Trophoblast cell (in vitro differentiated cells and primary cell): Measurements from ENCODE around the gene GRIK4.

Experiments
- DNase-seq, 2 donors: peaks; one replicate each; pipeline ENCODE4 v3.0.0-alpha.2; 2016
- H2AFZ ChIP-seq: 2 replicates; pipeline ENCODE4 v1.6.1; 2013; ENCODE audit warnings: low read length, moderate library complexity, mild to moderate bottlenecking; ENCODE audit not compliant: insufficient read depth, poor library complexity
- H2AK5ac ChIP-seq: 2 replicates; pipeline ENCODE4 v1.6.1; 2013; ENCODE audit warnings: mild to moderate bottlenecking, low read length
- H2BK120ac ChIP-seq: 2 replicates; pipeline ENCODE4 v1.6.1; 2013; ENCODE audit warnings: low read length, mild to moderate bottlenecking, moderate library complexity; ENCODE audit not compliant: insufficient read depth, poor library complexity
- H2BK12ac ChIP-seq: 2 replicates; pipeline ENCODE4 v1.6.1; 2013; ENCODE audit warnings: mild to moderate bottlenecking, low read length, moderate library complexity
- H2BK5ac ChIP-seq: 2 replicates; pipeline ENCODE4 v1.6.1; 2013; ENCODE audit warnings: low read length, low read depth, moderate library complexity, mild to moderate bottlenecking; ENCODE audit not compliant: poor library complexity
- H3K14ac ChIP-seq: 2 replicates; pipeline ENCODE4 v1.6.1; 2013; ENCODE audit warnings: mild to moderate bottlenecking, low read length
- H3K18ac ChIP-seq: 2 replicates; pipeline ENCODE4 v1.6.1; 2013; ENCODE audit warnings: mild to moderate bottlenecking, low read length
- H3K23ac ChIP-seq: 2 replicates; pipeline ENCODE4 v1.6.1; 2013; ENCODE audit warnings: low read length
- H3K27ac ChIP-seq: 2 replicates; pipeline ENCODE4 v1.5.1; 2013; ENCODE audit warnings: low read depth, mild to moderate bottlenecking, inconsistent platforms, low read length, moderate library complexity
- H3K27me3 ChIP-seq: 2 replicates; pipeline ENCODE4 v1.6.1; 2013; ENCODE audit warnings: inconsistent platforms, mild to moderate bottlenecking, low read length, moderate library complexity; ENCODE audit not compliant: insufficient read depth
- H3K36me3 ChIP-seq, 2 experiments: 1 replicate in 1 of 2; 2 replicates in 1 of 2; pipeline ENCODE4 v1.6.1; 2013; ENCODE audit warnings: low read length in 2 of 2, mild to moderate bottlenecking in 2 of 2, moderate library complexity in 1 of 2; ENCODE audit not compliant: insufficient read depth in 2 of 2, control insufficient read depth in 1 of 2
- H3K4ac ChIP-seq: 2 replicates; pipeline ENCODE4 v1.6.1; 2013; ENCODE audit warnings: low read depth, mild to moderate bottlenecking, low read length, moderate library complexity
- H3K4me1 ChIP-seq, 2 experiments: 1 replicate in 1 of 2; 2 replicates in 1 of 2; pipeline ENCODE4 v1.6.1; 2013; ENCODE audit warnings: low read length in 2 of 2, mild to moderate bottlenecking in 2 of 2, moderate library complexity in 1 of 2; ENCODE audit not compliant: insufficient read depth in 2 of 2, control insufficient read depth in 1 of 2
- H3K4me2 ChIP-seq: 2 replicates; pipeline ENCODE4 v1.6.1; 2013; ENCODE audit warnings: inconsistent platforms, mild to moderate bottlenecking, low read length, moderate library complexity
- H3K4me3 ChIP-seq: 2 replicates; pipeline ENCODE4 v1.5.1; 2013; ENCODE audit warnings: mild to moderate bottlenecking, low read depth, low read length, inconsistent platforms
- H3K79me1 ChIP-seq: one replicate; pipeline ENCODE4 v1.6.1; 2013; ENCODE audit warnings: low read length
- H3K79me2 ChIP-seq: 2 replicates; pipeline ENCODE4 v1.6.1; 2013; ENCODE audit warnings: low read length, mild to moderate bottlenecking; ENCODE audit not compliant: control insufficient read depth, insufficient read depth, poor library complexity
- H3K9ac ChIP-seq: 2 replicates; pipeline ENCODE4 v1.6.1; 2013; ENCODE audit warnings: mild to moderate bottlenecking, low read length
- H3K9me3 ChIP-seq: 2 replicates; pipeline ENCODE4 v1.6.1; 2013; ENCODE audit warnings: low read depth, mild to moderate bottlenecking, control low read depth, inconsistent platforms, low read length; ENCODE audit not compliant: insufficient read depth
- H4K12ac ChIP-seq: 2 replicates; pipeline ENCODE4 v1.6.1; 2013; ENCODE audit warnings: low read depth, mild to moderate bottlenecking, low read length, moderate library complexity
- H4K8ac ChIP-seq: 2 replicates; pipeline ENCODE4 v1.6.1; 2013; ENCODE audit warnings: low read depth, mild to moderate bottlenecking, low read length, moderate library complexity
- H4K91ac ChIP-seq: one replicate; pipeline ENCODE4 v1.6.1; 2013; ENCODE audit warnings: low read depth, mild to moderate bottlenecking, low read length, moderate library complexity
- WGBS: extraction: QIAGEN DNeasy Blood & Tissue Kit; methylation state at CpG from one replicate; pipeline ENCODE4 v1.1.7; 2013; ENCODE audit warnings: missing lambda C conversion rate; ENCODE audit not compliant: insufficient read length, insufficient coverage; ENCODE audit errors: extremely low coverage; 5-methylcytosine and 5-hydroxymethylcytosine counted together

Gene GRIK4

DNA sequence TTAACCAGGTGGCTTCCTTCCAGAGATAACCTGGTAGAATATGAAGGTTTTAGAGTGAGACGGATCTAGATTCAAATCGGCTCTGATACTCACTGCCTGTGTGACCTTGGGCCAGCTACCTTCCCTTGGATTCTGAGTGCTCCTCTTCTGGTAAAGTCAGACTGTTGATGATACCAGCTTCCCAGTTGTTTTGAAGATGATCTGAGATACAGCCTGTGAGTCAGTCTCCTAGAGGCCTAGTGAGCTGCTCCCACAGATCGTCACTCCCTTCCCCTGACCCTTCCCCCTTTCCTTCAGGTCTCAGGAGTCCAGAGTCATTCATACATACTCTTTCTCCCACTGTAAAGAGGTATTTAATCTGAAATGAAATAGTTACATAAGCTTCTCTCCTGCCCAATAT, 207.8 kb downstream of the GRIK4 start:
- H4K8ac ChIP-seq = no peak overlapping the region
- WGBS = no CpG with 5 or more reads among the region's 3 CpGs
- H3K23ac ChIP-seq = no peak overlapping the region

GRCh38 chr11:120720760-120721159, 209.2 kb downstream of the GRIK4 start:
- Histone ChIP-seq H3K27me3 (no peaks in the 10 kb centered on the region), H2AK5ac (no peak overlapping the region), H3K9me3 (no peaks in the 10 kb centered on the region), H3K79me2 (no peaks in the 10 kb centered on the region), H3K4ac (no peak overlapping the region), H4K12ac (no peak overlapping the region), H2BK5ac (no peak overlapping the region), H3K9ac (no peak overlapping the region), H4K8ac (no peak overlapping the region), H3K79me1 (no peaks in the 10 kb centered on the region), H3K27ac (no peak overlapping the region), H3K23ac (no peak overlapping the region), H3K14ac (no peak overlapping the region), H2BK12ac (no peak overlapping the region), H4K91ac (no peak overlapping the region), H3K36me3 (no peaks in the 10 kb centered on the region), H2BK120ac (no peak overlapping the region), H3K4me1 (no peaks in the 10 kb centered on the region), H3K4me3 (no peak overlapping the region), H3K4me2 (no peak overlapping the region), H3K18ac (no peak overlapping the region), H2AFZ (no peak overlapping the region)
- WGBS = no CpG with 5 or more reads among the region's 1 CpG
- no peak for DNase-seq

More for the DNA sequence above, 207.8 kb downstream of the GRIK4 start:
- no peak overlapping the region for H2AK5ac ChIP-seq
- no peak overlapping the region for H2BK12ac ChIP-seq
- no peak overlapping the region for H4K91ac ChIP-seq
- no peak overlapping the region for H4K12ac ChIP-seq
- H3K4ac ChIP-seq = no peak overlapping the region
- H3K27ac ChIP-seq = no peak overlapping the region
- no peaks in the 10 kb centered on the region for H3K9me3 ChIP-seq
- H3K27me3 ChIP-seq = no peaks in the 10 kb centered on the region
- H3K9ac ChIP-seq = no peak overlapping the region
- no peaks in the 10 kb centered on the region for H3K4me1 ChIP-seq
- H3K18ac ChIP-seq = no peak overlapping the region
- H3K79me1 ChIP-seq = no peaks in the 10 kb centered on the region
- H2AFZ ChIP-seq = no peak overlapping the region
- H3K4me3 ChIP-seq = no peak overlapping the region
- H3K79me2 ChIP-seq = no peaks in the 10 kb centered on the region
- H3K36me3 ChIP-seq = no peaks in the 10 kb centered on the region
- no peak overlapping the region for H2BK5ac ChIP-seq
- DNase-seq = no peak
- H2BK120ac ChIP-seq = no peak overlapping the region
- H3K14ac ChIP-seq = no peak overlapping the region
- no peak overlapping the region for H3K4me2 ChIP-seq

- Histone ChIP-seq H3K27ac (no peak overlapping the region), H3K9me3 (peaks cover 2% of the 10 kb centered on the region), H3K4me3 (no peak overlapping the region), H3K79me2 (no peaks in the 10 kb centered on the region), H2BK5ac (no peak overlapping the region), H3K4me2 (no peak overlapping the region), H3K9ac (no peak overlapping the region), H2AFZ (no peak overlapping the region), H4K8ac (no peak overlapping the region), H3K36me3 (no peaks in the 10 kb centered on the region), H3K4me1 (no peaks in the 10 kb centered on the region), H4K12ac (no peak overlapping the region), H3K27me3 (no peaks in the 10 kb centered on the region), H2AK5ac (no peak overlapping the region), H2BK12ac (no peak overlapping the region), H3K79me1 (no peaks in the 10 kb centered on the region), H2BK120ac (no peak overlapping the region), H4K91ac (no peak overlapping the region), H3K23ac (no peak overlapping the region), H3K14ac (no peak overlapping the region), H3K18ac (no peak overlapping the region), H3K4ac (no peak overlapping the region)
- DNase-seq = no peak
- no CpG with 5 or more reads among the region's 6 CpGs for WGBS
Observed at GRCh38 chr11:120722524-120722923, 211.0 kb downstream of the GRIK4 start.

- Histone ChIP-seq H3K4me2 (no peak overlapping the region), H3K79me1 (no peaks in the 10 kb centered on the region), H2AFZ (no peak overlapping the region), H3K18ac (no peak overlapping the region), H3K4ac (no peak overlapping the region), H2AK5ac (no peak overlapping the region), H3K9me3 (peaks cover 2% of the 10 kb centered on the region), H3K14ac (no peak overlapping the region), H3K79me2 (no peaks in the 10 kb centered on the region), H4K91ac (no peak overlapping the region), H2BK5ac (no peak overlapping the region), H2BK12ac (no peak overlapping the region), H3K27me3 (no peaks in the 10 kb centered on the region), H4K12ac (no peak overlapping the region), H3K9ac (no peak overlapping the region), H3K4me3 (no peak overlapping the region), H3K36me3 (no peaks in the 10 kb centered on the region), H3K27ac (no peak overlapping the region), H3K23ac (no peak overlapping the region), H3K4me1 (no peaks in the 10 kb centered on the region), H4K8ac (no peak overlapping the region), H2BK120ac (no peak overlapping the region)
- DNase-seq = no peak
- WGBS = no CpG with 5 or more reads among the region's 4 CpGs
Observed at GRCh38 chr11:120723751-120724150, 212.2 kb downstream of the GRIK4 start.
